ENCODE results near the gene TSHR. TPM values are rescaled to one million over a fixed set of nuclear protein-coding genes. Genes with fewer than 3 reads are reported as not detected.

Gene TSHR
- total RNA-seq, 2 donors from 2014 or later, result 0.58 TPM; not detected in 1

GRCh38 chr14:80974679-80975078 is 19.3 kb downstream of the TSHR start:
- no peaks in the 10 kb centered on the region for H3K36me3 Mint-ChIP-seq (ENCODE audit: low read depth)

GRCh38 chr14:80977221-80977620 is 21.8 kb downstream of the TSHR start:
- Histone ChIP-seq H3K9me3 (ENCODE audit: control insufficient read depth, low read length) (no peaks in the 10 kb centered on the region), H3K4me3 (ENCODE audit: low read length) (no peak overlapping the region), H3K27me3 (ENCODE audit: control insufficient read depth, insufficient read depth, low read length, poor library complexity, severe bottlenecking) (peaks cover 6% of the 10 kb centered on the region), H3K9ac (ENCODE audit: extremely low read depth, low read length, poor library complexity, severe bottlenecking) (no peak overlapping the region), H3K27ac (ENCODE audit: low read depth, low read length) (no peak overlapping the region), H3K4me1 (ENCODE audit: control insufficient read depth, insufficient read depth, low read length) (no peaks in the 10 kb centered on the region), H3K36me3 (ENCODE audit: control insufficient read depth, insufficient read depth, low read length) (no peaks in the 10 kb centered on the region)
- no peak overlapping the region for H3K4me3 Mint-ChIP-seq
- peaks cover 8% of the 10 kb centered on the region for H3K4me1 Mint-ChIP-seq
- H3K27ac Mint-ChIP-seq, result no peak overlapping the region
- H3K36me3 Mint-ChIP-seq (ENCODE audit: low read depth), result no peaks in the 10 kb centered on the region
- H3K27me3 Mint-ChIP-seq (ENCODE audit: insufficient read depth), result peaks cover 18% of the 10 kb centered on the region
- DNase-seq, result no peak
- peak; percentile 60 for TF ChIP-seq CTCF (conservative IDR thresholded peaks at IDR 0.05)
- H3K9me3 Mint-ChIP-seq, result no peaks in the 10 kb centered on the region

More at GRCh38 chr14:80974679-80975078, 19.3 kb downstream of the TSHR start:
- no peak overlapping the region for H3K9ac ChIP-seq (ENCODE audit: extremely low read depth, low read length, poor library complexity, severe bottlenecking)
- Mint-ChIP-seq H3K27me3 (ENCODE audit: insufficient read depth) (peaks cover 16% of the 10 kb centered on the region), H3K4me3 (no peak overlapping the region), H3K9me3 (no peaks in the 10 kb centered on the region), H3K27ac (no peak overlapping the region), H3K4me1 (peaks cover 8% of the 10 kb centered on the region)
- WGBS, 2 experiments (ENCODE audit: insufficient coverage in 1 of 2, insufficient read length in 1 of 2), result 86 to 93% methylated on average over 1 to 2 of the region's 2 CpGs
- TF ChIP-seq CTCF (conservative IDR thresholded peaks at IDR 0.05), result no peak
- no peaks in the 10 kb centered on the region for H3K4me1 ChIP-seq (ENCODE audit: control insufficient read depth, insufficient read depth, low read length)
- H3K27ac ChIP-seq (ENCODE audit: low read depth, low read length), result no peak overlapping the region
- no peak overlapping the region for H3K4me3 ChIP-seq (ENCODE audit: low read length)
- no peaks in the 10 kb centered on the region for H3K36me3 ChIP-seq (ENCODE audit: control insufficient read depth, insufficient read depth, low read length)
- H3K27me3 ChIP-seq (ENCODE audit: control insufficient read depth, insufficient read depth, low read length, poor library complexity, severe bottlenecking), result peaks cover 6% of the 10 kb centered on the region
- H3K9me3 ChIP-seq (ENCODE audit: control insufficient read depth, low read length), result no peaks in the 10 kb centered on the region
- DNase-seq, result no peak

GRCh38 chr14:80978403-80978802 is 23.0 kb downstream of the TSHR start:
- no peaks in the 10 kb centered on the region for H3K36me3 ChIP-seq (ENCODE audit: control insufficient read depth, insufficient read depth, low read length)
- no peak overlapping the region for H3K4me3 ChIP-seq (ENCODE audit: low read length)
- no peak overlapping the region for H3K4me3 Mint-ChIP-seq
- no peaks in the 10 kb centered on the region for H3K36me3 Mint-ChIP-seq (ENCODE audit: low read depth)
- TF ChIP-seq CTCF (conservative IDR thresholded peaks at IDR 0.05), result no peak
- peaks cover 18% of the 10 kb centered on the region for H3K27me3 Mint-ChIP-seq (ENCODE audit: insufficient read depth)
- H3K9me3 ChIP-seq (ENCODE audit: control insufficient read depth, low read length), result no peaks in the 10 kb centered on the region
- no peak overlapping the region for H3K9ac ChIP-seq (ENCODE audit: extremely low read depth, low read length, poor library complexity, severe bottlenecking)
- H3K9me3 Mint-ChIP-seq, result no peaks in the 10 kb centered on the region
- WGBS, 2 experiments (ENCODE audit: insufficient coverage in 1 of 2, insufficient read length in 1 of 2), result 92 to 100% methylated on average over 2 of the region's 2 CpGs
- no peak for DNase-seq
- peaks cover 6% of the 10 kb centered on the region for H3K27me3 ChIP-seq (ENCODE audit: control insufficient read depth, insufficient read depth, low read length, poor library complexity, severe bottlenecking)
- no peak overlapping the region for H3K27ac ChIP-seq (ENCODE audit: low read depth, low read length)
- no peaks in the 10 kb centered on the region for H3K4me1 ChIP-seq (ENCODE audit: control insufficient read depth, insufficient read depth, low read length)
- no peak overlapping the region for H3K27ac Mint-ChIP-seq
- peaks cover 7% of the 10 kb centered on the region for H3K4me1 Mint-ChIP-seq

Measured in endodermal cell (in vitro differentiated cells).